GM21447 (cell line): Measurements from ENCODE around the gene TTC8.

Experiments used
- ATAC-seq: cut with Tn5 transposase; IDR thresholded peaks from one replicate; pipeline ENCODE4 v1.9.1; 2021; ENCODE audit not compliant: unreplicated experiment

TTC8 gene

GRCh38 chr14:88864198-88864597 lies 39.7 kb downstream of the TTC8 start:
- ATAC-seq, result no peak

GRCh38 chr14:88866305-88866704 lies 41.9 kb downstream of the TTC8 start:
- ATAC-seq, result no peak

DNA sequence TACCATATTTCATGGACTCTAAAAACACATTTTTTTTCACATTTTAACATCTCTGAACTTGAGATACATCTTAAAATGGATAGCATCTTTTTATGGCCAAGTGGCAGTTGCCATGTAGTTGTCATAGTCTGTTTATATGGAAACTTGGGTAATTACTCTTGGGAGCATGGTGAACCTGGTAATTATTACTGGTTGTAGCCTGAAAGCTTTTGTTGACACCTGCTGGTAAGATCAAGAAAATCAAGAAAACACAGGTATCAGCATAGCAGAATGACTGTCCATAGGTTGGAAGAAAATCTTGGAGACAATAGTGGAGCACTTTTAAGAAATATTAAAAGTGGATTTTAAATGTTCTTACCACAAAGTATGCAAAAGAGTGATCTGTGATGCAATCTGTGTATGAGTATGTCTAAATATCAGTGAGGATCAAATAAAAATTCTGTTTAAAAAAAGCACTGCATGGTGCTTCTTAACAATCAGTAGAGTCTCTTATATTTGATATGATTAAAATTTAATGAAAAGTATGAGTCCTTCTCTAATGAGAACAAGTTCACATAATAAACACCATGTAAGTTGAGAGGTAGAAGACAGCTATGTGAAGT lies 44.2 kb downstream of the TTC8 start:
- no peak for ATAC-seq

DNA sequence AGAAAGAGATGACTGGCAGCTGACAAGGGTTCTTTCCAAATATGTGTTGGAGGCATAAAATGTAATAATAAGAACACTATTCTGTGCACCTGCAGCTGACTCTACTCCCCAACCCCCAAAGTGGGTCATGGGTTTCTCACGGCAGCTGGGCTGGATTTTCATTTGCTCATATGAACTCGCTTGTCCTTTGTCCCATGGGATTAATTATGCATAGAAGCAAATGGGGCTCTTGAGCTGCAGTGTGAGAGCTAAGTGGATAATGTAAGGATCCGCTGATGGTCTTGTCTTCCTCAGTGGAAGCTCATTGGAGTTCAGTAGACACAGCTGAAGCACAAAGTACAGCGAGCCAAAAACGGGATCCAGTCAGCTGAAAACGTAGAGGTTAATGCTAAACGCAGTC lies 46.3 kb downstream of the TTC8 start:
- ATAC-seq, result no peak

DNA sequence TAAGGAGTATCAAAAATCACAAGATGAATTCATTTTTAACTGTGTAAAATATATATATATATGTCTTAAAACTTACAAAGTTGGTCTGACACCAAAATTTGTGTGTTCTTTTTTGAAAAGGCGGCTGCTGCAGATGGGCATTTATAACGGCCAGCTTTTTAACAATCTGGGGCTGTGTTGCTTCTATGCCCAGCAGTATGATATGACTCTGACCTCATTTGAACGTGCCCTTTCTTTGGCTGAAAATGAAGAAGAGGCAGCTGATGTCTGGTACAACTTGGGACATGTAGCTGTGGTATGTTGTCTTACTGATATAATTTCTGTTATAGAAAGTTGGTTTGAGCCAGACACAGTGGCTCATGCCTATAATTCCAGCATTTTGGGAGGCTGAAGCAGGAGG lies 47.0 kb downstream of the TTC8 start:
- no peak for ATAC-seq

- ATAC-seq, result no peak
Measured at GRCh38 chr14:88872976-88873375, 48.5 kb downstream of the TTC8 start.

GRCh38 chr14:88877192-88877591 lies 52.7 kb downstream of the TTC8 start:
- ATAC-seq, result no peak

- no peak for ATAC-seq
Measured at GRCh38 chr14:88879022-88879421, 54.6 kb downstream of the TTC8 start.

DNA sequence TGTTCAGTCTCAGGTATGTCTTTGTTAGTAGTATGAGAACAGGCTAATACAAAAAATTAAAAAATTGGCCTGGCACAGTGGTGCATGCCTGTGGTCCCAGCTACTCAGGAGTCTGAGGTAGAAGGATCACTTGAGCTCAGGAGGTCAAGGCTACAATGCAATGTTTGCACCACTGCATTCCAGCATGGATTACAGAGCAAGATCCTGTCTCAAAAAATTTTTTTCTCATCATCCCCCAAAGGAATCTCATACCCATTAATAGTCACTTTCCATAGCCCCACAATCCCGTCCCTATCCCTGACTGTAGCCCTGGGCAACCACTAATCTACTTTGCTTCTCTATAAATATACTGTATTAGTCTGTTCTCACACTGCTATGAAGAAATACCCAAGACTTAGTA lies 57.8 kb downstream of the TTC8 start:
- no peak for ATAC-seq

DNA sequence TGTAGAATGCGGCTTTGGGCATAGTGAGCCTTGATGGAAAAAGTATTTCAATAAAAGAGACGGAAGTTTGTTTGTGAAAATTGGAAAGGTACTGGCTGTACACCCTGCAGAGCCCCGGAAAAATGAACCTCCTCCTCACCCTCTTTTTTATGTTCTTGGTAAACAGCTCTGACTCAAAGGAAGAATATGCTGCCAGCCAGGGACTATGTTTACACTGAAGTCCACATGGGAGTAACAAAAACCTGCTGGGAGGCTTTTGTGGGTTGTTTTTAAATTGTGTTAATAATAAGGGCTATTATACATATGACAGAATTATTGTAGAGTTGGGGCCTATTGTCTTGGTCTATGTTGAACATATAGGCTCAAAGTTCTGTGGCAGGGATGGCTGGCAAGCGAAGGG lies 70.7 kb downstream of the TTC8 start:
- no peak for ATAC-seq

GRCh38 chr14:88901189-88901588 lies 76.7 kb downstream of the TTC8 start:
- ATAC-seq, result no peak

- no peak for ATAC-seq
Measured at GRCh38 chr14:88901991-88902390, 77.5 kb downstream of the TTC8 start.

DNA sequence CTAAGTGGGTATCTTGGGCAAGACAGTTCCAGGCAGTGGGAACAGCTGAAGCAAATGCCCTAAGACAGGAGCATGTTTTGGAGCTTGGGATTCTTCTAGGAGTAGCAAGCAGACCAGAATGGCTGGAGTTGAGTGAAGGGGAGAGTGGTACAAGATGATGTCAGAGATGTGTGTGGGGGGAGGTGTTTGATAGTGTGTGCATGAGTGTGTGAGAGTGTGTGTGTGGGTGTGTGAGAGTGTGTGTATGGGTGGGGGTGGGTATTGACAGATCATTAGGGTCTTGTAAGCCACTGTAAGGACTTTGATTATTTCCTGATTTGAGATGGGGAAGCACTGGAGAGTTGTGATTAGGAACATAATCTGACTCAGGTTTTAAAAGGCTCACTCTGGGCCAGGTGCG lies 78.4 kb downstream of the TTC8 start:
- no peak for ATAC-seq

GRCh38 chr14:88904206-88904647 lies 79.8 kb downstream of the TTC8 start:
- ATAC-seq, result no peak

- no peak for ATAC-seq
Measured at GRCh38 chr14:88904864-88905263, 80.4 kb downstream of the TTC8 start.

DNA sequence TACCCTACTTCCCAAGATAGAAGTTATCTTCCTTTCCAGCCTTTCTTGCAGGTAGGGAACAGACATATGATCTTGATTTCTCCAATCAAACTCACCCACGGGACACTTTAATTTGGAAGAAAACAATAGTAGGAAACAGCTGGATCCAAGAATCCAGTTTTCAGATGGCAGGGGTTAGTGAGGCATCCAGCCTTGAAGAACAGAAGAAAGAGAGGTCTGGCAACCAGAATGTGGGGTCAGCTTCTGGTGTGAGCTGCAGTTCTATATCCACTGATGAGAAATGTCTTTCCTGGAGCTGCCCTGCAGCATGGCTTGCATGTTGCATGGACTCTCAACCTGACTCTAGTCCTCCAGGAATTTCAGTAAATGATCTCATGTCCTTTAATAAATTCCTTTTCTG lies 83.8 kb downstream of the TTC8 start:
- ATAC-seq, result no peak

- ATAC-seq, result no peak
Measured at GRCh38 chr14:88910386-88910785, 85.9 kb downstream of the TTC8 start.

DNA sequence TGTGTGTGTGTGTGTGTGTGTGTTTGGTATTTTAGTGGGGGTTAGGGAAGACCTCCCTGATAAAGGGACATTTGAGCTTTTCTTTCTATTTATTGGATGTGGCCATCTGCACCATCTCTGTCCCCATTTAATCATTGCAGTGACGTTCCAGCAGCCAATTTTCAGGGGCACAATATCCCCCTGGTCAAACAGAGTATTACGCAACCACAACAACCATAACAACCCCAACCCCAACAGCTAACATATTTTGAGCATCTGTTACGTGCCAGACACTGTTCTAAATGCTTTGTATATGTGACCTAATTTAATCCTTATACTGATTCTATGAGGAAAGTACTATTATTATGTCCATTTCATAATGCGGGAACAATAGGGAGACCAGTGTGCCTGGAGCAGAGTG lies 87.4 kb downstream of the TTC8 start:
- ATAC-seq, result no peak

GRCh38 chr14:88914956-88915355 lies 90.5 kb downstream of the TTC8 start:
- no peak for ATAC-seq

- no peak for ATAC-seq
Measured at GRCh38 chr14:88919502-88919901, 95.1 kb downstream of the TTC8 start.
